GM12878 (cell line): ENCODE measurements around the gene CASP8AP2. TPM values are rescaled to one million over a fixed set of nuclear protein-coding genes. Genes with fewer than 3 reads are reported as not detected.
A peak's percentile ranks its signal among the peaks of the same experiment; 100 is the strongest.

Source experiments
- ATF7 ChIP-seq: fragments of 450-650 bp; IDR thresholded peaks from 2 replicates; pipeline ENCODE4 v1.6.1; 2016; ENCODE audit warnings: low read depth, mild to moderate bottlenecking
- BHLHE40 ChIP-seq, 2 experiments: fragments of 450-650 bp in 1 of 2; IDR thresholded peaks; 2 replicates each; pipeline ENCODE4 v1.6.1; 2011 to 2017; ENCODE audit warnings: low read depth in 2 of 2, borderline replicate concordance in 1 of 2, improper control_type of control experiment in 1 of 2, low read length in 1 of 2, mild to moderate bottlenecking in 1 of 2
- CHD1 ChIP-seq: IDR thresholded peaks from 2 replicates; pipeline ENCODE4 v1.6.1; 2012; ENCODE audit warnings: low read depth, low read length, improper control_type of control experiment
- CREM ChIP-seq: IDR thresholded peaks from 2 replicates; pipeline ENCODE4 v1.6.1; 2014; ENCODE audit warnings: antibody characterized with exemption, low read depth
- DPF2 ChIP-seq: fragments of 450-650 bp; IDR thresholded peaks from 2 replicates; pipeline ENCODE4 v1.6.1; 2017; ENCODE audit warnings: mild to moderate bottlenecking
- EGR1 ChIP-seq, 2 experiments: IDR thresholded peaks; 1 replicate in 1 of 2; 2 replicates in 1 of 2; pipeline ENCODE4 v1.6.1; 2011 to 2012; ENCODE audit warnings: low read depth in 2 of 2, low read length in 2 of 2, borderline replicate concordance in 1 of 2, mild to moderate bottlenecking in 1 of 2, moderate library complexity in 1 of 2
- FOXM1 ChIP-seq: IDR thresholded peaks from 2 replicates; pipeline ENCODE4 v1.6.1; 2012; ENCODE audit warnings: low read depth, mild to moderate bottlenecking, inconsistent platforms, low read length, moderate library complexity
- GABPA ChIP-seq: IDR thresholded peaks from 2 replicates; pipeline ENCODE4 v1.6.1; 2014; ENCODE audit warnings: antibody characterized with exemption, low read depth, mild to moderate bottlenecking, inconsistent platforms
- HDGF ChIP-seq: fragments of 450-650 bp; IDR thresholded peaks from 2 replicates; pipeline ENCODE4 v1.6.1; 2016; ENCODE audit warnings: antibody characterized with exemption
- IKZF1 ChIP-seq: fragments of 450-650 bp; conservative IDR thresholded peaks from 2 replicates; pipeline ENCODE4 v1.6.1; 2017; ENCODE audit warnings: antibody characterized with exemption, mild to moderate bottlenecking
- JUND ChIP-seq: IDR thresholded peaks from 2 replicates; pipeline ENCODE4 v1.6.1; 2012; ENCODE audit warnings: low read depth, mild to moderate bottlenecking, low read length, improper control_type of control experiment, moderate library complexity
- KLF5 ChIP-seq: fragments of 450-650 bp; IDR thresholded peaks from 2 replicates; pipeline ENCODE4 v1.6.1; 2014; ENCODE audit warnings: mild to moderate bottlenecking; ENCODE audit not compliant: partially characterized antibody
- NFYB ChIP-seq: IDR thresholded peaks from 2 replicates; pipeline ENCODE4 v1.6.1; 2011; ENCODE audit warnings: low read depth, mild to moderate bottlenecking, low read length, improper control_type of control experiment, moderate library complexity; ENCODE audit not compliant: insufficient read depth
- PAX5 ChIP-seq: IDR thresholded peaks from 2 replicates; pipeline ENCODE4 v1.6.1; 2011; ENCODE audit warnings: low read depth, low read length, borderline replicate concordance
- PAX8 ChIP-seq: fragments of 450-650 bp; IDR thresholded peaks from 2 replicates; pipeline ENCODE4 v1.6.1; 2017; ENCODE audit warnings: mild to moderate bottlenecking, moderate library complexity
- POLR2AphosphoS2 ChIP-seq: IDR thresholded peaks from 2 replicates; pipeline ENCODE4 v1.6.1; 2011; ENCODE audit warnings: low read depth, mild to moderate bottlenecking, low read length, improper control_type of control experiment, moderate library complexity
- RFX5 ChIP-seq: IDR thresholded peaks from 2 replicates; pipeline ENCODE4 v1.6.1; 2011; ENCODE audit warnings: low read depth, low read length, improper control_type of control experiment
- SIN3A ChIP-seq: IDR thresholded peaks from 2 replicates; pipeline ENCODE4 v1.6.1; 2012; ENCODE audit warnings: low read depth, low read length, improper control_type of control experiment
- SMAD1 ChIP-seq: fragments of 450-650 bp; IDR thresholded peaks from 2 replicates; pipeline ENCODE4 v1.6.1; 2018; ENCODE audit warnings: mild to moderate bottlenecking, low read depth; ENCODE audit not compliant: partially characterized antibody
- STAT3 ChIP-seq: IDR thresholded peaks from 2 replicates; pipeline ENCODE4 v1.6.1; 2011; ENCODE audit warnings: low read depth, low read length, improper control_type of control experiment
- YY1 ChIP-seq: IDR thresholded peaks from 2 replicates; pipeline ENCODE4 v1.6.1; 2011; ENCODE audit warnings: low read depth, mild to moderate bottlenecking, low read length
- ZNF207 ChIP-seq: fragments of 450-650 bp; IDR thresholded peaks from 2 replicates; pipeline ENCODE4 v1.6.1; 2014; ENCODE audit warnings: antibody characterized with exemption, mild to moderate bottlenecking, borderline replicate concordance
- polyA plus RNA-seq, 11 experiments: library from polyadenylated mRNA; depleted of rRNA in 4 of 11; unstranded in 6 of 11; stranded (reverse) in 5 of 11; fragments of >200 nt; fragmentation: Nextera tagmentation in 4 of 11; fragmentation: Illumina TruSeq in 1 of 11; extraction: Ambion mirVana in 4 of 11; extraction: Trizol in 1 of 11; gene quantifications; 1 replicate in 1 of 11; 2 replicates in 10 of 11; pipeline versions ENCODE4 v1.2.1 to v1.2.3, GENCODE V29; 2011 to 2016; ENCODE audit warnings: inconsistent platforms in 2 of 11, missing spikeins in 2 of 11, low read depth in 1 of 11
- total RNA-seq, 4 experiments: library from RNA; depleted of rRNA in 3 of 4; stranded (reverse); fragments of >200 nt in 3 of 4; fragmentation: Illumina TruSeq in 1 of 4; extraction: Trizol in 1 of 4; gene quantifications; 2 replicates each; pipeline versions ENCODE4 v1.2.1 to v1.2.3, GENCODE V29; 2013 to 2021
- TF ChIP-seq, protein P1 (sequence below): fragments of 450-650 bp; IDR thresholded peaks from 2 replicates; pipeline ENCODE4 v1.6.1; 2017; ENCODE audit warnings: low read depth, mild to moderate bottlenecking, moderate library complexity
- TF ChIP-seq, protein P2 (sequence below): fragments of 450-650 bp; IDR thresholded peaks from 2 replicates; pipeline ENCODE4 v1.6.1; 2017; ENCODE audit warnings: mild to moderate bottlenecking, low read depth, inconsistent platforms; ENCODE audit not compliant: poor library complexity, severe bottlenecking
- TF ChIP-seq, protein P3 (sequence below): fragments of 450-650 bp; IDR thresholded peaks from 2 replicates; pipeline ENCODE4 v1.6.1; 2018; ENCODE audit warnings: mild to moderate bottlenecking, low read depth, moderate library complexity; ENCODE audit not compliant: partially characterized antibody

Gene CASP8AP2
- total and polyA plus RNA-seq, 10 of the 15 experiments (the other 5 are each of a cell fraction or from before 2014, with no cell fraction given), result 11.1 to 28.7 (median 17.1) TPM

DNA sequence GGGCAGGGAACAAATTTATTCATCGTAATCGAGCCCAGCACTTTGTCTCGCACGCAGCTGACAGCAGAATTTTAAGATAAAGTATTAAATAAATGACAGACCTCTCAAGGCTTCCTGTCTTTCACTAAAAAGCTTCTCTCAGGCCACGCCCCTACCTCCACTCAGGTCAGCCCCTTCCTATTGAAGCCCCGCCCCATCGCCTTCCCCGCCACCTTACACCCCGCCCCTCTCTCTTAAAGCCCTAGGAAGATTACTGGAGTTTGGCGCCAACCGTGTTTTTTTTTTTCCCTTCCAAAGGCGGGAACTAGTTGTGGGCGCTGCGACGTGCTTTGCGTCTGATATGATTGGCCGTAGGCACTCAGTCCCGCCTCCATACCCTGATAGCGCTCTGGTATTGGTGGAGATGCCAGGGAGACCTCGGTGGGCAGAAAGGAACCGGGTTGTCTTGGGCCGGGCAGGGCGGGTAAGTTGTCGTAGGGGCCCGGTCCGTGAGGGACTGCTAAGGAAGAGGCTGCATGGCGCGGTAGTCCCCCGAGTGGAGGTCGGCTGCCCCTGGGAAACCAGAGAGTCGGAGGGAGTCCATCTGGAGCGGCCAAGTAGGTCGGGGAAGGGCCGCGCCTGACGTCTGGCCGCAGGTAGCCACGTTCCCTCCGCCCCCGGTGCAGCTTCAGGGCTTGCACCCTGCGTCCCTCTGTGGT is at the start of gene CASP8AP2 (continued):
- TF ChIP-seq KLF5, result peak; percentile 26
- peak; percentile 84; the same call in 1 of the 2 replicates for TF ChIP-seq SIN3A
- TF ChIP-seq CREM, result peak; percentile 32; the same call in 1 of the 2 replicates
- peak; percentile 38 for TF ChIP-seq ATF7
- TF ChIP-seq GABPA, result peak; percentile 51; the same call in 1 of the 2 replicates
- peak; percentile 82 for TF ChIP-seq NFYB
- TF ChIP-seq, protein P1, sequence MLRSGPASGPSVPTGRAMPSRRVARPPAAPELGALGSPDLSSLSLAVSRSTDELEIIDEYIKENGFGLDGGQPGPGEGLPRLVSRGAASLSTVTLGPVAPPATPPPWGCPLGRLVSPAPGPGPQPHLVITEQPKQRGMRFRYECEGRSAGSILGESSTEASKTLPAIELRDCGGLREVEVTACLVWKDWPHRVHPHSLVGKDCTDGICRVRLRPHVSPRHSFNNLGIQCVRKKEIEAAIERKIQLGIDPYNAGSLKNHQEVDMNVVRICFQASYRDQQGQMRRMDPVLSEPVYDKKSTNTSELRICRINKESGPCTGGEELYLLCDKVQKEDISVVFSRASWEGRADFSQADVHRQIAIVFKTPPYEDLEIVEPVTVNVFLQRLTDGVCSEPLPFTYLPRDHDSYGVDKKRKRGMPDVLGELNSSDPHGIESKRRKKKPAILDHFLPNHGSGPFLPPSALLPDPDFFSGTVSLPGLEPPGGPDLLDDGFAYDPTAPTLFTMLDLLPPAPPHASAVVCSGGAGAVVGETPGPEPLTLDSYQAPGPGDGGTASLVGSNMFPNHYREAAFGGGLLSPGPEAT, result peak; percentile 52; the same call in 1 of the 2 replicates
- TF ChIP-seq STAT3, result no peak
- peak; percentile 73; the same call in 1 of the 2 replicates for TF ChIP-seq RFX5
- no peak for TF ChIP-seq CHD1
- TF ChIP-seq SMAD1, result no peak
- peak; percentile 45; the same call in 1 of the 2 replicates for TF ChIP-seq YY1
- peak; percentile 22; the same call in 1 of the 2 replicates for TF ChIP-seq PAX5
- TF ChIP-seq DPF2, result no peak
- TF ChIP-seq POLR2AphosphoS2, result 0 out of 2 replicates have a peak, but pooled peaks have one; percentile 18
- no peak for TF ChIP-seq PAX8
- TF ChIP-seq, protein P2, sequence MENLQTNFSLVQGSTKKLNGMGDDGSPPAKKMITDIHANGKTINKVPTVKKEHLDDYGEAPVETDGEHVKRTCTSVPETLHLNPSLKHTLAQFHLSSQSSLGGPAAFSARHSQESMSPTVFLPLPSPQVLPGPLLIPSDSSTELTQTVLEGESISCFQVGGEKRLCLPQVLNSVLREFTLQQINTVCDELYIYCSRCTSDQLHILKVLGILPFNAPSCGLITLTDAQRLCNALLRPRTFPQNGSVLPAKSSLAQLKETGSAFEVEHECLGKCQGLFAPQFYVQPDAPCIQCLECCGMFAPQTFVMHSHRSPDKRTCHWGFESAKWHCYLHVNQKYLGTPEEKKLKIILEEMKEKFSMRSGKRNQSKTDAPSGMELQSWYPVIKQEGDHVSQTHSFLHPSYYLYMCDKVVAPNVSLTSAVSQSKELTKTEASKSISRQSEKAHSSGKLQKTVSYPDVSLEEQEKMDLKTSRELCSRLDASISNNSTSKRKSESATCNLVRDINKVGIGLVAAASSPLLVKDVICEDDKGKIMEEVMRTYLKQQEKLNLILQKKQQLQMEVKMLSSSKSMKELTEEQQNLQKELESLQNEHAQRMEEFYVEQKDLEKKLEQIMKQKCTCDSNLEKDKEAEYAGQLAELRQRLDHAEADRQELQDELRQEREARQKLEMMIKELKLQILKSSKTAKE, result peak; percentile 49
- peak; percentile 66 for TF ChIP-seq IKZF1
- peak; percentile 51; the same call in 1 of the 2 replicates for TF ChIP-seq ZNF207
- peak in 1 of 2 experiments; percentile 65; a peak in 1 of 3 replicates for TF ChIP-seq EGR1 (IDR thresholded peaks at IDR 0.05; ENCODE audit: borderline replicate concordance in 1 of 2, low read depth in 2 of 2, low read length in 2 of 2)
- TF ChIP-seq, protein P3, sequence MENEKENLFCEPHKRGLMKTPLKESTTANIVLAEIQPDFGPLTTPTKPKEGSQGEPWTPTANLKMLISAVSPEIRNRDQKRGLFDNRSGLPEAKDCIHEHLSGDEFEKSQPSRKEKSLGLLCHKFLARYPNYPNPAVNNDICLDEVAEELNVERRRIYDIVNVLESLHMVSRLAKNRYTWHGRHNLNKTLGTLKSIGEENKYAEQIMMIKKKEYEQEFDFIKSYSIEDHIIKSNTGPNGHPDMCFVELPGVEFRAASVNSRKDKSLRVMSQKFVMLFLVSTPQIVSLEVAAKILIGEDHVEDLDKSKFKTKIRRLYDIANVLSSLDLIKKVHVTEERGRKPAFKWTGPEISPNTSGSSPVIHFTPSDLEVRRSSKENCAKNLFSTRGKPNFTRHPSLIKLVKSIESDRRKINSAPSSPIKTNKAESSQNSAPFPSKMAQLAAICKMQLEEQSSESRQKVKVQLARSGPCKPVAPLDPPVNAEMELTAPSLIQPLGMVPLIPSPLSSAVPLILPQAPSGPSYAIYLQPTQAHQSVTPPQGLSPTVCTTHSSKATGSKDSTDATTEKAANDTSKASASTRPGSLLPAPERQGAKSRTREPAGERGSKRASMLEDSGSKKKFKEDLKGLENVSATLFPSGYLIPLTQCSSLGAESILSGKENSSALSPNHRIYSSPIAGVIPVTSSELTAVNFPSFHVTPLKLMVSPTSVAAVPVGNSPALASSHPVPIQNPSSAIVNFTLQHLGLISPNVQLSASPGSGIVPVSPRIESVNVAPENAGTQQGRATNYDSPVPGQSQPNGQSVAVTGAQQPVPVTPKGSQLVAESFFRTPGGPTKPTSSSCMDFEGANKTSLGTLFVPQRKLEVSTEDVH, result peak; percentile 100
- TF ChIP-seq JUND, result no peak
- no peak for TF ChIP-seq FOXM1
- peak; percentile 92 for TF ChIP-seq HDGF
- TF ChIP-seq BHLHE40 (IDR thresholded peaks at IDR 0.05; ENCODE audit: borderline replicate concordance in 1 of 2, low read depth in 2 of 2, low read length in 1 of 2), result peak in 1 of 2 experiments; percentile 53; a peak in 2 of 4 replicates
